HG03565 (cell line): Measurements from ENCODE around the gene YRDC.

Experiments used
- ATAC-seq: cut with Tn5 transposase; IDR thresholded peaks from one replicate; pipeline ENCODE4 v1.9.1; 2021; ENCODE audit warnings: mild to moderate bottlenecking, moderate library complexity; ENCODE audit not compliant: unreplicated experiment

The YRDC gene

GRCh38 chr1:37822906-37823815 is 15.2 kb upstream of the YRDC start:
- ATAC-seq: no peak

GRCh38 chr1:37821481-37821880 is 13.5 kb upstream of the YRDC start:
- ATAC-seq: no peak

GRCh38 chr1:37817481-37817880 is 9.5 kb upstream of the YRDC start:
- no peak for ATAC-seq

GRCh38 chr1:37814252-37814651 is 6.2 kb upstream of the YRDC start:
- no peak for ATAC-seq

GRCh38 chr1:37813529-37814145 is 5.6 kb upstream of the YRDC start:
- ATAC-seq: no peak

- no peak for ATAC-seq
These were observed 3.1 kb upstream of the YRDC start for GRCh38 chr1:37811027-37811655.

- ATAC-seq: no peak
These were observed 1.9 kb upstream of the YRDC start for GRCh38 chr1:37809942-37810341.

GRCh38 chr1:37808369-37809319 is 636 bp upstream of the YRDC start:
- peak; percentile 12 for ATAC-seq

GRCh38 chr1:37807220-37807554 is 821 bp downstream of the YRDC start:
- no peak for ATAC-seq

- no peak for ATAC-seq
These were observed 5.6 kb downstream of the YRDC start for GRCh38 chr1:37802439-37802838.

GRCh38 chr1:37797750-37798345 is 10.2 kb downstream of the YRDC start:
- no peak for ATAC-seq

- ATAC-seq: no peak
These were observed 12.5 kb downstream of the YRDC start for GRCh38 chr1:37795340-37796125.

GRCh38 chr1:37794372-37795339 is 13.4 kb downstream of the YRDC start:
- no peak for ATAC-seq

GRCh38 chr1:37793773-37794371 is 14.1 kb downstream of the YRDC start, which contains the start of gene MANEAL:
MANEAL (plus strand) TSS chr1:37793847; CDS start chr1:37794183, 336 bp downstream.
- ATAC-seq: no peak

- ATAC-seq: no peak
These were observed 14.9 kb downstream of the YRDC start for GRCh38 chr1:37792943-37793686.

GRCh38 chr1:37782491-37782890 is 25.5 kb downstream of the YRDC start:
- no peak for ATAC-seq

- no peak for ATAC-seq
These were observed 29.4 kb downstream of the YRDC start for GRCh38 chr1:37778654-37779053.
